Chondrocyte (in vitro differentiated cells): ENCODE results near the gene ASXL2. TPM values are rescaled to one million over a fixed set of nuclear protein-coding genes. Genes with fewer than 3 reads are reported as not detected.

Experiments
- DNase-seq: peaks from one replicate; pipeline ENCODE4 v3.0.0; 2021; ENCODE audit warnings: mixed read lengths, low spot score
- H3K27ac Mint-ChIP-seq: one replicate; pipeline ENCODE4 v1.8.0; 2021; ENCODE audit warnings: mild to moderate bottlenecking, moderate library complexity, mixed read lengths; ENCODE audit not compliant: unreplicated experiment
- H3K27me3 Mint-ChIP-seq: 2 replicates; pipeline ENCODE4 v1.8.0; 2021; ENCODE audit warnings: low read depth, mixed read lengths
- H3K36me3 Mint-ChIP-seq: 2 replicates; pipeline ENCODE4 v1.8.0; 2021; ENCODE audit warnings: low read depth, mixed read lengths
- H3K4me1 Mint-ChIP-seq: 2 replicates; pipeline ENCODE4 v1.8.0; 2021; ENCODE audit warnings: low read depth, mild to moderate bottlenecking, mixed read lengths
- H3K4me3 Mint-ChIP-seq: one replicate; pipeline ENCODE4 v1.8.0; 2021; ENCODE audit warnings: mild to moderate bottlenecking, moderate library complexity, mixed read lengths; ENCODE audit not compliant: unreplicated experiment
- H3K9me3 Mint-ChIP-seq: 2 replicates; pipeline ENCODE4 v1.8.0; 2021; ENCODE audit warnings: low read depth, mixed read lengths
- CTCF ChIP-seq: fragments of 200-600 bp; sonication (generic); IDR thresholded peaks from 2 replicates; pipeline ENCODE4 v1.5.0; 2021; ENCODE audit warnings: antibody characterized with exemption, mild to moderate bottlenecking, moderate library complexity
- total RNA-seq: library from RNA; stranded (reverse); gene quantifications from 3 replicates; pipeline ENCODE4 v1.2.1, GENCODE V29; 2021

Gene ASXL2
- total RNA-seq, 1 donor from 2014 or later, result 24.7 TPM

- H3K9me3 Mint-ChIP-seq, result no peaks in the 10 kb centered on the region
Observed at GRCh38 chr2:25692737-25693445, 185.4 kb downstream of the ASXL2 start.

GRCh38 chr2:25692143-25692542 is 186.1 kb downstream of the ASXL2 start:
- Mint-ChIP-seq H3K36me3 (no peaks in the 10 kb centered on the region), H3K27me3 (no peaks in the 10 kb centered on the region), H3K27ac (no peak overlapping the region), H3K4me1 (peaks cover 20% of the 10 kb centered on the region), H3K4me3 (no peak overlapping the region), H3K9me3 (no peaks in the 10 kb centered on the region)
- TF ChIP-seq CTCF, result no peak
- no peak for DNase-seq

More at GRCh38 chr2:25692737-25693445, 185.4 kb downstream of the ASXL2 start:
- DNase-seq, result no peak
- Mint-ChIP-seq H3K4me3 (no peak overlapping the region), H3K27ac (no peak overlapping the region), H3K27me3 (no peaks in the 10 kb centered on the region), H3K36me3 (no peaks in the 10 kb centered on the region), H3K4me1 (peaks cover 20% of the 10 kb centered on the region)
- TF ChIP-seq CTCF, result no peak

GRCh38 chr2:25690058-25690457 is 188.2 kb downstream of the ASXL2 start:
- Mint-ChIP-seq H3K27me3 (no peaks in the 10 kb centered on the region), H3K27ac (no peak overlapping the region), H3K9me3 (no peaks in the 10 kb centered on the region), H3K4me1 (peaks cover 20% of the 10 kb centered on the region), H3K36me3 (no peaks in the 10 kb centered on the region), H3K4me3 (no peak overlapping the region)
- no peak for TF ChIP-seq CTCF
- DNase-seq, result no peak

- Mint-ChIP-seq H3K27me3 (no peaks in the 10 kb centered on the region), H3K9me3 (no peaks in the 10 kb centered on the region), H3K36me3 (no peaks in the 10 kb centered on the region), H3K4me1 (peaks cover 20% of the 10 kb centered on the region), H3K4me3 (no peak overlapping the region), H3K27ac (no peak overlapping the region)
- DNase-seq, result no peak
- TF ChIP-seq CTCF, result no peak
Observed at GRCh38 chr2:25688236-25688635, 190.1 kb downstream of the ASXL2 start.

- DNase-seq, result no peak
- H3K36me3 Mint-ChIP-seq, result no peaks in the 10 kb centered on the region
- no peak overlapping the region for H3K27ac Mint-ChIP-seq
- no peak for TF ChIP-seq CTCF
- peaks cover 9% of the 10 kb centered on the region for H3K4me1 Mint-ChIP-seq
- H3K9me3 Mint-ChIP-seq, result no peaks in the 10 kb centered on the region
- H3K27me3 Mint-ChIP-seq, result no peaks in the 10 kb centered on the region
- no peak overlapping the region for H3K4me3 Mint-ChIP-seq
Observed at GRCh38 chr2:25685741-25686140, 192.5 kb downstream of the ASXL2 start.
